HCT116 (cell line): ENCODE data around the gene PLK4. TPM values are rescaled to one million over a fixed set of nuclear protein-coding genes. Genes with fewer than 3 reads are reported as not detected.

Source experiments
- ATAC-seq: fragments of 200-7000 bp; cut with Tn5 transposase; 2 replicates; pipeline ENCODE4 v1.9.1; 2020; ENCODE audit warnings: mild to moderate bottlenecking, moderate library complexity
- BruUV-seq: library from RNA; stranded (reverse); fragments of 400-500 nt; replicated peaks from 2 replicates; lab custom pipeline; 2021; lab: Mats Ljungman, UMichigan
- CTCF ChIA-PET: fragments of 300-600 bp; sonication (Branson Sonifier 250); formaldehyde crosslinking; loops from one replicate; lab custom pipeline; 2021; ENCODE audit warnings: antibody characterized with exemption; lab: Charles Lee
- POLR2A ChIA-PET: fragments of 300-600, 350-600 bp; sonication (Branson Sonifier 250); formaldehyde crosslinking; loops from one replicate; lab custom pipeline; 2021; ENCODE audit warnings: antibody characterized with exemption; lab: Charles Lee
- RAD21 ChIA-PET, 2 experiments: fragments of 300-600 bp; sonication (Branson Sonifier 250); formaldehyde crosslinking; loops; one replicate each; lab custom pipeline; 2023; ENCODE audit warnings: low total read pairs in 2 of 2; ENCODE audit not compliant: uncharacterized antibody in 2 of 2, unreplicated experiment in 2 of 2, low non-redundant PET in 1 of 2; lab: Charles Lee
- DNase-seq: peaks from one replicate; pipeline ENCODE4 v3.0.0-alpha.2; 2010; ENCODE audit warnings: low read depth, low spot score
- H2AFZ ChIP-seq: fragments of 200-600 bp; shearing (Covaris generic), sonication (generic); 2 replicates; pipeline ENCODE4 v1.6.1; 2017; ENCODE audit warnings: low read depth, mixed run types, mixed read lengths, antibody characterized with exemption, low read length; ENCODE audit not compliant: poor library complexity, severe bottlenecking
- H3K27ac ChIP-seq: 2 replicates; pipeline ENCODE4 v1.5.1; 2012; ENCODE audit warnings: low read depth, low read length
- H3K27me3 ChIP-seq: fragments of 200-600 bp; sonication (generic); 2 replicates; pipeline ENCODE4 v1.6.1; 2016; ENCODE audit warnings: mixed run types, low read length, mixed read lengths; ENCODE audit not compliant: insufficient read depth
- H3K36me3 ChIP-seq, 2 experiments: fragments of 200-500 bp in 1 of 2; fragments of 200-600 bp in 1 of 2; sonication (Bioruptor generic) in 1 of 2; sonication (generic) in 1 of 2; 2 replicates each; pipeline versions ENCODE4 v1.5.1 to v1.6.1; 2014 to 2016; ENCODE audit warnings: low read length in 2 of 2, inconsistent platforms in 1 of 2, mixed read lengths in 1 of 2, mixed run types in 1 of 2; ENCODE audit not compliant: insufficient read depth in 2 of 2, control insufficient read depth in 1 of 2
- H3K4me1 ChIP-seq, 2 experiments: fragments of 200-600 bp in 1 of 2; sonication (generic) in 1 of 2; 2 replicates each; pipeline versions ENCODE4 v1.5.1 to v1.6.1; 2012 to 2017; ENCODE audit warnings: low read length in 2 of 2, inconsistent platforms in 1 of 2, mild to moderate bottlenecking in 1 of 2, mixed read lengths in 1 of 2, mixed run types in 1 of 2, moderate library complexity in 1 of 2; ENCODE audit not compliant: insufficient read depth in 2 of 2, control insufficient read depth in 1 of 2
- H3K4me2 ChIP-seq: fragments of 200-600 bp; sonication (generic); 2 replicates; pipeline ENCODE4 v1.6.1; 2017; ENCODE audit warnings: mixed run types, low read length, mixed read lengths
- H3K4me3 ChIP-seq, 2 experiments: fragments of 200-600 bp in 1 of 2; sonication (generic) in 1 of 2; replicated peaks in 1 of 2; 2 replicates each; pipeline ENCODE4 v1.5.1; 2011 to 2016; ENCODE audit warnings: low read length in 2 of 2, control low read depth in 1 of 2, low read depth in 1 of 2, mild to moderate bottlenecking in 1 of 2, mixed read lengths in 1 of 2, mixed run types in 1 of 2
- H3K79me2 ChIP-seq: fragments of 200-600 bp; sonication (generic); 2 replicates; pipeline ENCODE4 v1.6.1; 2017; ENCODE audit warnings: mild to moderate bottlenecking, mixed run types, low read length, moderate library complexity, mixed read lengths; ENCODE audit not compliant: insufficient read depth
- H3K9ac ChIP-seq: fragments of 200-600 bp; sonication (generic); 2 replicates; pipeline ENCODE4 v1.6.1; 2016; ENCODE audit warnings: low read length, mixed read lengths
- H3K9me2 ChIP-seq: fragments of 200-600 bp; sonication (generic), shearing (Covaris generic); 2 replicates; pipeline ENCODE4 v1.6.1; 2017; ENCODE audit warnings: mixed run types, mild to moderate bottlenecking, moderate library complexity; ENCODE audit not compliant: insufficient read depth
- H3K9me3 ChIP-seq, 2 experiments: fragments of 200-500 bp in 1 of 2; fragments of 200-600 bp in 1 of 2; sonication (Bioruptor generic) in 1 of 2; sonication (generic) in 1 of 2; 2 replicates each; pipeline ENCODE4 v1.6.1; 2014 to 2017; ENCODE audit warnings: low read length in 2 of 2, mixed read lengths in 2 of 2, inconsistent platforms in 1 of 2, low read depth in 1 of 2, mild to moderate bottlenecking in 1 of 2, mixed run types in 1 of 2, moderate library complexity in 1 of 2; ENCODE audit not compliant: control insufficient read depth in 1 of 2, insufficient read depth in 1 of 2
- H4K20me1 ChIP-seq: fragments of 200-600 bp; sonication (generic), shearing (Covaris generic); 2 replicates; pipeline ENCODE4 v1.6.1; 2017; ENCODE audit warnings: mixed run types, mild to moderate bottlenecking, moderate library complexity; ENCODE audit not compliant: insufficient read depth
- ATF3 ChIP-seq: IDR thresholded peaks from 2 replicates; pipeline ENCODE4 v1.6.1; 2012
- CEBPB ChIP-seq: IDR thresholded peaks from 2 replicates; pipeline ENCODE4 v1.6.1; 2012; ENCODE audit warnings: low read depth
- EGR1 ChIP-seq: IDR thresholded peaks from 2 replicates; pipeline ENCODE4 v1.6.1; 2012; ENCODE audit warnings: low read depth
- EZH2 ChIP-seq: fragments of 200-600 bp; sonication (generic); IDR thresholded peaks from 2 replicates; pipeline ENCODE4 v1.6.1; 2017; ENCODE audit warnings: antibody characterized with exemption, mixed run types
- FOSL1 ChIP-seq: IDR thresholded peaks from 2 replicates; pipeline ENCODE4 v1.6.1; 2012; ENCODE audit warnings: low read depth
- JUND ChIP-seq: IDR thresholded peaks from 2 replicates; pipeline ENCODE4 v1.6.1; 2012
- POLR2A ChIP-seq: IDR thresholded peaks from 2 replicates; pipeline ENCODE4 v1.7.0; 2011; ENCODE audit warnings: borderline replicate concordance; ENCODE audit not compliant: insufficient read depth, insufficient read length; ENCODE audit errors: extremely low read depth
- POLR2AphosphoS5 ChIP-seq: IDR thresholded peaks from 2 replicates; pipeline ENCODE4 v1.6.1; 2011; ENCODE audit warnings: mild to moderate bottlenecking, low read depth, low read length, moderate library complexity
- REST ChIP-seq: IDR thresholded peaks from 2 replicates; pipeline ENCODE4 v1.6.1; 2012; ENCODE audit warnings: low read depth
- SIN3A ChIP-seq: IDR thresholded peaks from 2 replicates; pipeline ENCODE4 v1.6.1; 2012; ENCODE audit warnings: low read depth
- SP1 ChIP-seq: IDR thresholded peaks from 2 replicates; pipeline ENCODE4 v1.6.1; 2012; ENCODE audit warnings: low read depth
- SRF ChIP-seq: IDR thresholded peaks from 2 replicates; pipeline ENCODE4 v1.6.1; 2012; ENCODE audit warnings: low read depth
- ZFX ChIP-seq: fragments of 450-650 bp; IDR thresholded peaks from 2 replicates; pipeline ENCODE4 v1.6.1; 2017
- intact Hi-C: fragments of 100-400 bp; cut with micrococcal nuclease; formaldehyde crosslinking; loops from 2 replicates; pipeline ENCODE4 v1.10.0; 2022
- total RNA-seq: library from RNA; stranded (reverse); gene quantifications from one replicate; pipeline ENCODE4 v1.2.1, GENCODE V29; 2021; ENCODE audit not compliant: unreplicated experiment

The PLK4 gene
- total RNA-seq, 1 experiment from 2014 or later: 34.8 TPM

DNA sequence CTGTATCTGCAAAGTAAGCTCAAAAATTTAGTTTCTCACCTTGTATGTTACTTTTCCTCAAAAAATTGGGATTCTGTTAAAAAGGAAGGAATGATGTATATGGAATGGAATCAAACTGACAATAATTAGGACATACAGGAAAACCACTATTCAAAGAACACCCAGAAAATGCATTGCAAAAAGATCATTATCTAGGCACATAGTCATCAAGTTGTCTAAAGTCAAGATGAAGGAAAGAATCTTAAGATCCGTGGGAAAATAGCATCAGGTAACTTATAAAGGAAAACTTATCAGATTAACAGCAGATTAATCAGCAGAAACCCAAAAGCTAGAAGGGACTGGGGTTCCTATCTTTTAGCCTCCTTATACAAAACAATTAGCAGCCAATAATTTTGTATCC, 23.1 kb upstream of the PLK4 start:
- Histone ChIP-seq H3K79me2 (peaks cover 23% of the 10 kb centered on the region), H3K4me1 (peaks cover 0 to 11% of the 10 kb centered on the region in 2 experiments; a peak in 2 of 4 replicates), H2AFZ (no peak overlapping the region), H3K36me3 (no peaks in the 10 kb centered on the region), H3K27me3 (no peaks in the 10 kb centered on the region), H3K9me3 (no peaks in the 10 kb centered on the region; a peak in 1 of 4 replicates), H4K20me1 (no peaks in the 10 kb centered on the region), H3K9ac (no peak overlapping the region), H3K4me2 (no peak overlapping the region), H3K9me2 (no peaks in the 10 kb centered on the region), H3K4me3 (no peak overlapping the region), H3K27ac (no peak overlapping the region)
- DNase-seq (no peak), ATAC-seq (no peak)
- CTCF ChIA-PET: no interaction called here
- BruUV-seq: no TSS peak
- RAD21 ChIA-PET: no interaction called here
- intact Hi-C loops: no loop called here
- POLR2A ChIA-PET: no interaction called here
- TF ChIP-seq POLR2A: no peak
- TF ChIP-seq CEBPB: no peak
- no peak for TF ChIP-seq EZH2
- TF ChIP-seq ATF3: no peak
- no peak for TF ChIP-seq SIN3A
- no peak for TF ChIP-seq EGR1
- no peak for TF ChIP-seq JUND
- no peak for TF ChIP-seq ZFX
- no peak for TF ChIP-seq FOSL1
- no peak for TF ChIP-seq SP1
- no peak for TF ChIP-seq SRF
- TF ChIP-seq POLR2AphosphoS5: no peak
- no peak for TF ChIP-seq REST
